Heart left ventricle (tissue), 13 donors: ENCODE measurements around the gene KLHL13.

Experiments used
- POLR2A ChIP-seq, 2 donors: fragments of 450-650 bp; IDR thresholded peaks; one replicate each; pipeline ENCODE4 v1.6.1; 2017; ENCODE audit warnings: antibody characterized with exemption in 2 of 2, mild to moderate bottlenecking in 2 of 2, moderate library complexity in 2 of 2
- TF ChIP-seq, protein P1 (sequence below), 12 donors: fragments of 200-600 bp; sonication (generic) in 4 of 12; IDR thresholded peaks; one replicate each; pipeline versions ENCODE4 v1.5.0 to v1.8.0; 2018 to 2022; ENCODE audit warnings: antibody characterized with exemption in 12 of 12, mild to moderate bottlenecking in 5 of 12
- donor health status: ischemic (EF 13 %, LVEDD 7.1; RV severe dilation, severe dysfunction).
- donor health status: DM: no; HTN: yes; CAD: no.
- donor health status: DM: no; HTN: no; CAD: no.
- donor health status: ischemic (EF 25% LVEDD 6.9; RV normal size, moderate dysfunction).
- donor health status: ischemic (EF 25% LVEDD 5.7; RV mildly dilated, moderate dysfunction).
- donor health status: ischemic (EF 35%, LVEDD 5.7; RV mildly dilated, moderate dysfunction).
- donor health status: nonischemic (EF 11% LVEDD 7.7; RV severe dilation, severe dysfunction).
- donor health status: DM: yes; HTN: yes; CAD: no.
- donor health status: PGD.
- donor health status: ischemic (EF 29% LVEDD 5.4; RV normal size, mild dysfunction).
- donor health status: nonischemic (EF 23%, LVEDD 6.1; RV moderate dilation, normal function).

DNA sequence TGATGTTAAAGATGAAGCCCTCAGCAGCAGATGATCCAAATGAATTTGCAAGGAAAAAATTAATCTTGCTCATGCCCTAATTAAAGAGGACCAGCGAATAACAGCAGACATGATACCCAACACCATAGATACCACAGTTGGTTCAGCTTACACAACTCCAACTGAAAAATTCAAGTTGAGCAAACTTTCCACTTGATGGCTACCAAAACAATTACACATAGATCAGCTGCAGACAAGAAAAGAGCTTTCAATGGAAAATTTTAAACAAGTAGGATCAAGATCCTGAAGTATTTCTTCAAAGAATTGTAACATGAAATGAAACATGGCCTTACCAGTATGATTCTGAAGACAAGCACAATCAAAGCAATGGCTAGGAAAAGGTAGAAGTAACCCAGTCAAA is 90.0 kb downstream of the KLHL13 start:
- TF ChIP-seq, protein P1, sequence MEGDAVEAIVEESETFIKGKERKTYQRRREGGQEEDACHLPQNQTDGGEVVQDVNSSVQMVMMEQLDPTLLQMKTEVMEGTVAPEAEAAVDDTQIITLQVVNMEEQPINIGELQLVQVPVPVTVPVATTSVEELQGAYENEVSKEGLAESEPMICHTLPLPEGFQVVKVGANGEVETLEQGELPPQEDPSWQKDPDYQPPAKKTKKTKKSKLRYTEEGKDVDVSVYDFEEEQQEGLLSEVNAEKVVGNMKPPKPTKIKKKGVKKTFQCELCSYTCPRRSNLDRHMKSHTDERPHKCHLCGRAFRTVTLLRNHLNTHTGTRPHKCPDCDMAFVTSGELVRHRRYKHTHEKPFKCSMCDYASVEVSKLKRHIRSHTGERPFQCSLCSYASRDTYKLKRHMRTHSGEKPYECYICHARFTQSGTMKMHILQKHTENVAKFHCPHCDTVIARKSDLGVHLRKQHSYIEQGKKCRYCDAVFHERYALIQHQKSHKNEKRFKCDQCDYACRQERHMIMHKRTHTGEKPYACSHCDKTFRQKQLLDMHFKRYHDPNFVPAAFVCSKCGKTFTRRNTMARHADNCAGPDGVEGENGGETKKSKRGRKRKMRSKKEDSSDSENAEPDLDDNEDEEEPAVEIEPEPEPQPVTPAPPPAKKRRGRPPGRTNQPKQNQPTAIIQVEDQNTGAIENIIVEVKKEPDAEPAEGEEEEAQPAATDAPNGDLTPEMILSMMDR (IDR thresholded peaks at IDR 0.05), result no peak
- no peak for TF ChIP-seq POLR2A (IDR thresholded peaks at IDR 0.05)
